GM12878 (cell line): ENCODE data around the gene DNASE1L1. TPM values are rescaled to one million over a fixed set of nuclear protein-coding genes. Genes with fewer than 3 reads are reported as not detected.

Source experiments
- ATAC-seq: fragments of 200-7000 bp; cut with Tn5 transposase; 3 replicates; pipeline ENCODE4 v1.9.1; 2020; ENCODE audit warnings: mild to moderate bottlenecking, moderate library complexity
- BruUV-seq: library from RNA; stranded (reverse); fragments of 400-500 nt; replicated peaks from 2 replicates; lab custom pipeline; 2021; lab: Mats Ljungman, UMichigan
- CTCF ChIA-PET: fragments of 300-600 bp; sonication (Branson Sonifier 250); formaldehyde crosslinking; extraction: SDS; loops from one replicate; lab custom pipeline; 2021; ENCODE audit warnings: inconsistent platforms; lab: Yijun Ruan, JAX
- POLR2A ChIA-PET: fragments of 350-600 bp; formaldehyde crosslinking; extraction: SDS; loops from one replicate; lab custom pipeline; 2021; ENCODE audit warnings: inconsistent platforms; lab: Charles Lee
- RAD21 ChIA-PET: fragments of 300-600 bp; sonication (Branson Sonifier 250); formaldehyde crosslinking; loops from one replicate; lab custom pipeline; 2023; ENCODE audit warnings: antibody characterized with exemption; ENCODE audit not compliant: unreplicated experiment; lab: Charles Lee
- SMC1A ChIA-PET: fragments of 300-600 bp; sonication (Branson Sonifier 250); formaldehyde crosslinking; loops from one replicate; lab custom pipeline; 2023; ENCODE audit not compliant: unreplicated experiment, uncharacterized antibody; lab: Charles Lee
- DNase-seq: peaks from one replicate; pipeline ENCODE4 v3.0.0-alpha.2; 2011; ENCODE audit warnings: low read depth, low spot score
- FAIRE-seq: peaks from 3 replicates; lab custom pipeline; 2011; peaks lifted over from hg19 to GRCh38; lab: Jason Lieb, UNC
- H2AFZ ChIP-seq: 2 replicates; pipeline ENCODE4 v1.6.0; 2011; ENCODE audit warnings: low read depth, low read length, control low read depth; ENCODE audit not compliant: control insufficient read depth
- H3K27ac ChIP-seq: 2 replicates; pipeline ENCODE4 v1.5.1; 2011; ENCODE audit warnings: control low read depth; ENCODE audit not compliant: control insufficient read depth, insufficient read depth
- H3K27me3 ChIP-seq, 2 experiments: replicated peaks in 1 of 2; 2 replicates each; pipeline versions ENCODE4 v1.6.0 to v1.6.1; 2011; ENCODE audit warnings: low read length in 1 of 2; ENCODE audit not compliant: control insufficient read depth in 2 of 2, insufficient read depth in 2 of 2
- H3K36me3 ChIP-seq, 2 experiments: 2 replicates each; pipeline ENCODE4 v1.5.1; 2011; ENCODE audit warnings: low read length in 1 of 2; ENCODE audit not compliant: control insufficient read depth in 2 of 2, insufficient read depth in 2 of 2
- H3K4me1 ChIP-seq: 2 replicates; pipeline ENCODE4 v1.6.1; 2011; ENCODE audit warnings: mild to moderate bottlenecking, low read length, moderate library complexity, mixed read lengths; ENCODE audit not compliant: control insufficient read depth, insufficient read depth
- H3K4me2 ChIP-seq: 2 replicates; pipeline ENCODE4 v1.6.0; 2011; ENCODE audit warnings: control low read depth; ENCODE audit not compliant: control insufficient read depth, insufficient read depth
- H3K4me3 ChIP-seq: fragments of 200-600 bp; sonication (generic); 2 replicates; pipeline ENCODE4 v1.5.1; 2016
- H3K79me2 ChIP-seq: 2 replicates; pipeline ENCODE4 v1.6.0; 2011; ENCODE audit warnings: low read length; ENCODE audit not compliant: control insufficient read depth, insufficient read depth
- H3K9ac ChIP-seq: 2 replicates; pipeline ENCODE4 v1.8.0; 2011; ENCODE audit warnings: low read length, control low read depth, mixed read lengths; ENCODE audit not compliant: control insufficient read depth, insufficient read depth
- H3K9me3 ChIP-seq: replicated peaks from 3 replicates; pipeline ENCODE4 v1.5.1; 2011; ENCODE audit warnings: mild to moderate bottlenecking, low read length; ENCODE audit not compliant: control insufficient read depth, insufficient read depth
- H4K20me1 ChIP-seq: 2 replicates; pipeline ENCODE4 v1.6.0; 2011; ENCODE audit not compliant: control insufficient read depth, insufficient read depth
- ATF2 ChIP-seq: IDR thresholded peaks from 2 replicates; pipeline ENCODE4 v1.6.1; 2012; ENCODE audit warnings: low read length, inconsistent platforms
- DPF2 ChIP-seq: fragments of 450-650 bp; IDR thresholded peaks from 2 replicates; pipeline ENCODE4 v1.6.1; 2017; ENCODE audit warnings: mild to moderate bottlenecking
- GATAD2B ChIP-seq: fragments of 450-650 bp; conservative IDR thresholded peaks from 2 replicates; pipeline ENCODE4 v1.6.1; 2017; ENCODE audit warnings: low read depth, mild to moderate bottlenecking, moderate library complexity
- IKZF1 ChIP-seq: fragments of 450-650 bp; conservative IDR thresholded peaks from 2 replicates; pipeline ENCODE4 v1.6.1; 2017; ENCODE audit warnings: antibody characterized with exemption, mild to moderate bottlenecking
- LARP7 ChIP-seq: fragments of 450-650 bp; IDR thresholded peaks from 2 replicates; pipeline ENCODE4 v1.6.1; 2017; ENCODE audit warnings: mild to moderate bottlenecking
- NR2F1 ChIP-seq: fragments of 450-650 bp; conservative IDR thresholded peaks from 2 replicates; pipeline ENCODE4 v1.6.1; 2017; ENCODE audit warnings: mild to moderate bottlenecking
- PAX8 ChIP-seq: fragments of 450-650 bp; IDR thresholded peaks from 2 replicates; pipeline ENCODE4 v1.6.1; 2017; ENCODE audit warnings: mild to moderate bottlenecking, moderate library complexity
- PKNOX1 ChIP-seq: fragments of 450-650 bp; IDR thresholded peaks from 2 replicates; pipeline ENCODE4 v1.6.1; 2016; ENCODE audit warnings: mild to moderate bottlenecking
- POLR2AphosphoS2 ChIP-seq: IDR thresholded peaks from 2 replicates; pipeline ENCODE4 v1.6.1; 2011; ENCODE audit warnings: low read depth, mild to moderate bottlenecking, low read length, improper control_type of control experiment, moderate library complexity
- TAF1 ChIP-seq: IDR thresholded peaks from 2 replicates; pipeline ENCODE4 v1.6.1; 2011; ENCODE audit warnings: mild to moderate bottlenecking, low read depth, low read length, borderline replicate concordance
- TCF3 ChIP-seq: IDR thresholded peaks from 2 replicates; pipeline ENCODE4 v1.6.1; 2012; ENCODE audit warnings: low read depth, mild to moderate bottlenecking, low read length, borderline replicate concordance; ENCODE audit not compliant: insufficient read depth
- ZNF687 ChIP-seq: fragments of 450-650 bp; IDR thresholded peaks from 2 replicates; pipeline ENCODE4 v1.6.1; 2017; ENCODE audit warnings: mild to moderate bottlenecking, moderate library complexity
- WGBS: methylation state at CpG from one replicate; pipeline ENCODE4 v1.1.6; 2016; ENCODE audit warnings: low lambda C conversion rate; ENCODE audit not compliant: insufficient replicate concordance, insufficient coverage; ENCODE audit errors: missing lambda C conversion rate; 5-methylcytosine and 5-hydroxymethylcytosine counted together
- in situ Hi-C: fragments of 300-500 bp; cut with MboI; formaldehyde crosslinking; loops from 9 replicates; pipeline ENCODE4 v1.14.3; 2018; ENCODE audit warnings: mixed read lengths
- intact Hi-C: fragments of 100-400 bp; cut with micrococcal nuclease; formaldehyde crosslinking; loops from one replicate; pipeline ENCODE4 v1.14.2; 2022; ENCODE audit not compliant: unreplicated experiment
- polyA plus RNA-seq, 11 experiments: library from polyadenylated mRNA; depleted of rRNA in 4 of 11; unstranded in 6 of 11; stranded (reverse) in 5 of 11; fragments of >200 nt; fragmentation: Nextera tagmentation in 4 of 11; fragmentation: Illumina TruSeq in 1 of 11; extraction: Ambion mirVana in 4 of 11; extraction: Trizol in 1 of 11; gene quantifications; 1 replicate in 1 of 11; 2 replicates in 10 of 11; pipeline versions ENCODE4 v1.2.1 to v1.2.3, GENCODE V29; 2011 to 2016; ENCODE audit warnings: inconsistent platforms in 2 of 11, missing spikeins in 2 of 11, low read depth in 1 of 11
- total RNA-seq, 4 experiments: library from RNA; depleted of rRNA in 3 of 4; stranded (reverse); fragments of >200 nt in 3 of 4; fragmentation: Illumina TruSeq in 1 of 4; extraction: Trizol in 1 of 4; gene quantifications; 2 replicates each; pipeline versions ENCODE4 v1.2.1 to v1.2.3, GENCODE V29; 2013 to 2021
- TF ChIP-seq, protein P1 (sequence below): fragments of 450-650 bp; conservative IDR thresholded peaks from 2 replicates; pipeline ENCODE4 v1.6.1; 2017; ENCODE audit warnings: mild to moderate bottlenecking, moderate library complexity

DNASE1L1 gene
- total and polyA plus RNA-seq, 10 of the 15 experiments (the other 5 are each of a cell fraction or from before 2014, with no cell fraction given): 0.60 to 22.7 (median 6.8) TPM

- intact Hi-C loops: loop anchor here (10.0 kb wide), 1 partner anchor 47 kb away; the partner anchor contains the start of gene ATP6AP1
- ChIA-PET SMC1A (interaction anchor here (1.0 kb wide), 1 partner anchor 9 kb away, joined by 3 read pairs; no protein-coding TSS in a partner anchor), RAD21 (no interaction called here), CTCF (no interaction called here), POLR2A (interaction anchor here (0.6 to 1.3 kb wide), 7 partner anchors 7 to 455 kb away, joined by 3 to 6 read pairs (median 3); partner anchors contain the start of gene PLXNA3)
- DNase-seq (no peak), FAIRE-seq (no peak), ATAC-seq (peak; percentile 13)
- in situ Hi-C loops: loop anchor here (5.0 kb wide), 1 partner anchor 159 kb away; no protein-coding TSS in a partner anchor
- H2AFZ ChIP-seq: peak overlapping the region; percentile 34
- H4K20me1 ChIP-seq: no peaks in the 10 kb centered on the region
- H3K79me2 ChIP-seq: peaks cover 15% of the 10 kb centered on the region
- no peaks in the 10 kb centered on the region; the same call in 2 of the 3 replicates for H3K9me3 ChIP-seq
- H3K9ac ChIP-seq: peak overlapping the region; percentile 69
- H3K27me3 ChIP-seq: no peaks in the 10 kb centered on the region
- 31% methylated on average over 67 of the region's 79 CpGs for WGBS
- H3K4me2 ChIP-seq: peak overlapping the region; percentile 68; the same call in 1 of the 2 replicates
- BruUV-seq: no TSS peak
- peak overlapping the region; percentile 63; the same call in 1 of the 2 replicates for H3K4me3 ChIP-seq
- peak overlapping the region; percentile 81 for H3K27ac ChIP-seq
- H3K4me1 ChIP-seq: peaks cover 8% of the 10 kb centered on the region
- no peaks in the 10 kb centered on the region; a peak in 1 of 4 replicates for H3K36me3 ChIP-seq
- TF ChIP-seq NR2F1 (0 out of 2 replicates have a peak, but pooled peaks have one; percentile 8), GATAD2B (peak; percentile 56; the same call in 1 of the 2 replicates), ZNF687 (peak; percentile 60; the same call in 1 of the 2 replicates), LARP7 (peak; percentile 67; the same call in 1 of the 2 replicates), DPF2 (peak; percentile 63; the same call in 1 of the 2 replicates), POLR2AphosphoS2 (0 out of 2 replicates have a peak, but pooled peaks have one; percentile 44), IKZF1 (0 out of 2 replicates have a peak, but pooled peaks have one; percentile 46), PKNOX1 (0 out of 2 replicates have a peak, but pooled peaks have one; percentile 2), ATF2 (no peak), PAX8 (no peak), TAF1 (peak; percentile 26; the same call in 1 of the 2 replicates), TCF3 (0 out of 2 replicates have a peak, but pooled peaks have one; percentile 18)
- TF ChIP-seq, protein P1, sequence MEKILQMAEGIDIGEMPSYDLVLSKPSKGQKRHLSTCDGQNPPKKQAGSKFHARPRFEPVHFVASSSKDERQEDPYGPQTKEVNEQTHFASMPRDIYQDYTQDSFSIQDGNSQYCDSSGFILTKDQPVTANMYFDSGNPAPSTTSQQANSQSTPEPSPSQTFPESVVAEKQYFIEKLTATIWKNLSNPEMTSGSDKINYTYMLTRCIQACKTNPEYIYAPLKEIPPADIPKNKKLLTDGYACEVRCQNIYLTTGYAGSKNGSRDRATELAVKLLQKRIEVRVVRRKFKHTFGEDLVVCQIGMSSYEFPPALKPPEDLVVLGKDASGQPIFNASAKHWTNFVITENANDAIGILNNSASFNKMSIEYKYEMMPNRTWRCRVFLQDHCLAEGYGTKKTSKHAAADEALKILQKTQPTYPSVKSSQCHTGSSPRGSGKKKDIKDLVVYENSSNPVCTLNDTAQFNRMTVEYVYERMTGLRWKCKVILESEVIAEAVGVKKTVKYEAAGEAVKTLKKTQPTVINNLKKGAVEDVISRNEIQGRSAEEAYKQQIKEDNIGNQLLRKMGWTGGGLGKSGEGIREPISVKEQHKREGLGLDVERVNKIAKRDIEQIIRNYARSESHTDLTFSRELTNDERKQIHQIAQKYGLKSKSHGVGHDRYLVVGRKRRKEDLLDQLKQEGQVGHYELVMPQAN: peak; percentile 30; the same call in 1 of the 2 replicates
Measured at GRCh38 chrX:154378059-154378798, 30.8 kb downstream of the DNASE1L1 start.
